Loucy (cell line): Measurements from ENCODE around the gene RHOT1.

Experiments
- EZH2phosphoT487 ChIP-seq: fragments of 200-600 bp; IDR thresholded peaks from 2 replicates; pipeline ENCODE4 v1.6.1; 2018; ENCODE audit warnings: antibody characterized with exemption, mild to moderate bottlenecking, moderate library complexity, borderline replicate concordance
- TF ChIP-seq, protein P1 (sequence below): fragments of 200-600 bp; sonication (generic); conservative IDR thresholded peaks from 2 replicates; pipeline ENCODE4 v1.5.1; 2014; ENCODE audit warnings: mild to moderate bottlenecking, antibody characterized with exemption, low read length

DNA sequence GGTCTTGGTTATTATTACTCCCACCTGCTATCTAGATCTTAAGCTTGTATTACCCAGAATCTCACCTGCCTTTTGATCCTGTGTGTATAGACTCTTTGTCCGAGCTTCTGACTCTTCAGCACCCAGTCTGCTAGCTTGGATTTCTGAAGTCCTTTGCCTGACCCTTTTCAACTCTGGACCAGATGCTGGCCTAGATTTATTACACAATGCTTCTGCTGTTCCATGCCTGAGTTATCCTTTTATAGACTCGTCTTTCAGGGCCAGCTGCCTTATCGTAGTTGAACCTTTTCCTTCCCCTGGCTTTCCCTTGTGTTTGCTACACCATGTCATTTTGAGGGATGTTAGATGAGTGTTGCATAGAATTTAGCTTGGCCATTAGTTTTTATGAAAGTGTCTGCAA lies 32.6 kb downstream of the RHOT1 start:
- TF ChIP-seq, protein P1, sequence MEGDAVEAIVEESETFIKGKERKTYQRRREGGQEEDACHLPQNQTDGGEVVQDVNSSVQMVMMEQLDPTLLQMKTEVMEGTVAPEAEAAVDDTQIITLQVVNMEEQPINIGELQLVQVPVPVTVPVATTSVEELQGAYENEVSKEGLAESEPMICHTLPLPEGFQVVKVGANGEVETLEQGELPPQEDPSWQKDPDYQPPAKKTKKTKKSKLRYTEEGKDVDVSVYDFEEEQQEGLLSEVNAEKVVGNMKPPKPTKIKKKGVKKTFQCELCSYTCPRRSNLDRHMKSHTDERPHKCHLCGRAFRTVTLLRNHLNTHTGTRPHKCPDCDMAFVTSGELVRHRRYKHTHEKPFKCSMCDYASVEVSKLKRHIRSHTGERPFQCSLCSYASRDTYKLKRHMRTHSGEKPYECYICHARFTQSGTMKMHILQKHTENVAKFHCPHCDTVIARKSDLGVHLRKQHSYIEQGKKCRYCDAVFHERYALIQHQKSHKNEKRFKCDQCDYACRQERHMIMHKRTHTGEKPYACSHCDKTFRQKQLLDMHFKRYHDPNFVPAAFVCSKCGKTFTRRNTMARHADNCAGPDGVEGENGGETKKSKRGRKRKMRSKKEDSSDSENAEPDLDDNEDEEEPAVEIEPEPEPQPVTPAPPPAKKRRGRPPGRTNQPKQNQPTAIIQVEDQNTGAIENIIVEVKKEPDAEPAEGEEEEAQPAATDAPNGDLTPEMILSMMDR = no peak
- no peak for TF ChIP-seq EZH2phosphoT487
